Trophoblast cell (in vitro differentiated cells and primary cell): ENCODE results near the gene KRT32.

Source experiments
- DNase-seq, 2 donors: peaks; one replicate each; pipeline ENCODE4 v3.0.0-alpha.2; 2016
- H2AFZ ChIP-seq: 2 replicates; pipeline ENCODE4 v1.6.1; 2013; ENCODE audit warnings: low read length, moderate library complexity, mild to moderate bottlenecking; ENCODE audit not compliant: insufficient read depth, poor library complexity
- H2AK5ac ChIP-seq: 2 replicates; pipeline ENCODE4 v1.6.1; 2013; ENCODE audit warnings: mild to moderate bottlenecking, low read length
- H2BK120ac ChIP-seq: 2 replicates; pipeline ENCODE4 v1.6.1; 2013; ENCODE audit warnings: low read length, mild to moderate bottlenecking, moderate library complexity; ENCODE audit not compliant: insufficient read depth, poor library complexity
- H2BK12ac ChIP-seq: 2 replicates; pipeline ENCODE4 v1.6.1; 2013; ENCODE audit warnings: mild to moderate bottlenecking, low read length, moderate library complexity
- H2BK5ac ChIP-seq: 2 replicates; pipeline ENCODE4 v1.6.1; 2013; ENCODE audit warnings: low read length, low read depth, moderate library complexity, mild to moderate bottlenecking; ENCODE audit not compliant: poor library complexity
- H3K14ac ChIP-seq: 2 replicates; pipeline ENCODE4 v1.6.1; 2013; ENCODE audit warnings: mild to moderate bottlenecking, low read length
- H3K18ac ChIP-seq: 2 replicates; pipeline ENCODE4 v1.6.1; 2013; ENCODE audit warnings: mild to moderate bottlenecking, low read length
- H3K23ac ChIP-seq: 2 replicates; pipeline ENCODE4 v1.6.1; 2013; ENCODE audit warnings: low read length
- H3K27ac ChIP-seq: 2 replicates; pipeline ENCODE4 v1.5.1; 2013; ENCODE audit warnings: low read depth, mild to moderate bottlenecking, inconsistent platforms, low read length, moderate library complexity
- H3K27me3 ChIP-seq: 2 replicates; pipeline ENCODE4 v1.6.1; 2013; ENCODE audit warnings: inconsistent platforms, mild to moderate bottlenecking, low read length, moderate library complexity; ENCODE audit not compliant: insufficient read depth
- H3K36me3 ChIP-seq, 2 experiments: 1 replicate in 1 of 2; 2 replicates in 1 of 2; pipeline ENCODE4 v1.6.1; 2013; ENCODE audit warnings: low read length in 2 of 2, mild to moderate bottlenecking in 2 of 2, moderate library complexity in 1 of 2; ENCODE audit not compliant: insufficient read depth in 2 of 2, control insufficient read depth in 1 of 2
- H3K4ac ChIP-seq: 2 replicates; pipeline ENCODE4 v1.6.1; 2013; ENCODE audit warnings: low read depth, mild to moderate bottlenecking, low read length, moderate library complexity
- H3K4me1 ChIP-seq, 2 experiments: 1 replicate in 1 of 2; 2 replicates in 1 of 2; pipeline ENCODE4 v1.6.1; 2013; ENCODE audit warnings: low read length in 2 of 2, mild to moderate bottlenecking in 2 of 2, moderate library complexity in 1 of 2; ENCODE audit not compliant: insufficient read depth in 2 of 2, control insufficient read depth in 1 of 2
- H3K4me2 ChIP-seq: 2 replicates; pipeline ENCODE4 v1.6.1; 2013; ENCODE audit warnings: inconsistent platforms, mild to moderate bottlenecking, low read length, moderate library complexity
- H3K4me3 ChIP-seq: 2 replicates; pipeline ENCODE4 v1.5.1; 2013; ENCODE audit warnings: mild to moderate bottlenecking, low read depth, low read length, inconsistent platforms
- H3K79me1 ChIP-seq: one replicate; pipeline ENCODE4 v1.6.1; 2013; ENCODE audit warnings: low read length
- H3K79me2 ChIP-seq: 2 replicates; pipeline ENCODE4 v1.6.1; 2013; ENCODE audit warnings: low read length, mild to moderate bottlenecking; ENCODE audit not compliant: control insufficient read depth, insufficient read depth, poor library complexity
- H3K9ac ChIP-seq: 2 replicates; pipeline ENCODE4 v1.6.1; 2013; ENCODE audit warnings: mild to moderate bottlenecking, low read length
- H3K9me3 ChIP-seq: 2 replicates; pipeline ENCODE4 v1.6.1; 2013; ENCODE audit warnings: low read depth, mild to moderate bottlenecking, control low read depth, inconsistent platforms, low read length; ENCODE audit not compliant: insufficient read depth
- H4K12ac ChIP-seq: 2 replicates; pipeline ENCODE4 v1.6.1; 2013; ENCODE audit warnings: low read depth, mild to moderate bottlenecking, low read length, moderate library complexity
- H4K8ac ChIP-seq: 2 replicates; pipeline ENCODE4 v1.6.1; 2013; ENCODE audit warnings: low read depth, mild to moderate bottlenecking, low read length, moderate library complexity
- H4K91ac ChIP-seq: one replicate; pipeline ENCODE4 v1.6.1; 2013; ENCODE audit warnings: low read depth, mild to moderate bottlenecking, low read length, moderate library complexity
- WGBS: extraction: QIAGEN DNeasy Blood & Tissue Kit; methylation state at CpG from one replicate; pipeline ENCODE4 v1.1.7; 2013; ENCODE audit warnings: missing lambda C conversion rate; ENCODE audit not compliant: insufficient read length, insufficient coverage; ENCODE audit errors: extremely low coverage; 5-methylcytosine and 5-hydroxymethylcytosine counted together

Gene KRT32

DNA sequence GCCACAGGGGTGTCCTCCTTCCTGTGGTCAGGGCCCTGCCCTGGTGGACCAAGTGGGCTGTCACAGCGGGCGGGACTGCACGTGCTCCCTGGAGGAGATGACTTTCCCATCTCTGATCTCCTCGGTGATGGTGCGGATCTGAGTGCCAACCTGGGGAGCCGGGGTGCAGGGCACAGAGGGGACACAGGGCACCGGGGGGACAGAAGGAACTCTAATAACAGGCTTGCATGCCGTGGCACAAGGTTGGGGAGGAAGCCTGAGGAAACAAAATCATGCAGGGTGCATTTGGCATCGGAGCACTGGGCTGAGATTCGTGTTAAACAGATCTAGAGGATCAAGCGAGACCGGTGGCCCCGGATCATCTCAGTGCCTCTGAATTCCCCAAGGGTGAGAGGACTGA lies 19.1 kb upstream of the KRT32 start:
- no peak overlapping the region for H3K4me2 ChIP-seq
- H2BK5ac ChIP-seq = no peak overlapping the region
- no peak overlapping the region for H2BK120ac ChIP-seq
- H3K27me3 ChIP-seq = no peaks in the 10 kb centered on the region
- no peak overlapping the region for H3K4ac ChIP-seq
- H4K12ac ChIP-seq = no peak overlapping the region
- no peak overlapping the region for H2BK12ac ChIP-seq
- H3K79me1 ChIP-seq = no peaks in the 10 kb centered on the region
- H3K18ac ChIP-seq = no peak overlapping the region
- H3K4me1 ChIP-seq = no peaks in the 10 kb centered on the region
- H3K36me3 ChIP-seq = no peaks in the 10 kb centered on the region
- H2AK5ac ChIP-seq = no peak overlapping the region
- no peak for DNase-seq
- H3K9me3 ChIP-seq = no peaks in the 10 kb centered on the region
- H3K79me2 ChIP-seq = no peaks in the 10 kb centered on the region
- H3K23ac ChIP-seq = no peak overlapping the region
- no peak overlapping the region for H3K14ac ChIP-seq
- no peak overlapping the region for H3K9ac ChIP-seq
- H3K4me3 ChIP-seq = no peak overlapping the region
- H3K27ac ChIP-seq = no peak overlapping the region
- H2AFZ ChIP-seq = no peak overlapping the region
- H4K91ac ChIP-seq = no peak overlapping the region
- whole genome bisulfite sequencing = no CpG with 5 or more reads among the region's 13 CpGs
- H4K8ac ChIP-seq = no peak overlapping the region

DNA sequence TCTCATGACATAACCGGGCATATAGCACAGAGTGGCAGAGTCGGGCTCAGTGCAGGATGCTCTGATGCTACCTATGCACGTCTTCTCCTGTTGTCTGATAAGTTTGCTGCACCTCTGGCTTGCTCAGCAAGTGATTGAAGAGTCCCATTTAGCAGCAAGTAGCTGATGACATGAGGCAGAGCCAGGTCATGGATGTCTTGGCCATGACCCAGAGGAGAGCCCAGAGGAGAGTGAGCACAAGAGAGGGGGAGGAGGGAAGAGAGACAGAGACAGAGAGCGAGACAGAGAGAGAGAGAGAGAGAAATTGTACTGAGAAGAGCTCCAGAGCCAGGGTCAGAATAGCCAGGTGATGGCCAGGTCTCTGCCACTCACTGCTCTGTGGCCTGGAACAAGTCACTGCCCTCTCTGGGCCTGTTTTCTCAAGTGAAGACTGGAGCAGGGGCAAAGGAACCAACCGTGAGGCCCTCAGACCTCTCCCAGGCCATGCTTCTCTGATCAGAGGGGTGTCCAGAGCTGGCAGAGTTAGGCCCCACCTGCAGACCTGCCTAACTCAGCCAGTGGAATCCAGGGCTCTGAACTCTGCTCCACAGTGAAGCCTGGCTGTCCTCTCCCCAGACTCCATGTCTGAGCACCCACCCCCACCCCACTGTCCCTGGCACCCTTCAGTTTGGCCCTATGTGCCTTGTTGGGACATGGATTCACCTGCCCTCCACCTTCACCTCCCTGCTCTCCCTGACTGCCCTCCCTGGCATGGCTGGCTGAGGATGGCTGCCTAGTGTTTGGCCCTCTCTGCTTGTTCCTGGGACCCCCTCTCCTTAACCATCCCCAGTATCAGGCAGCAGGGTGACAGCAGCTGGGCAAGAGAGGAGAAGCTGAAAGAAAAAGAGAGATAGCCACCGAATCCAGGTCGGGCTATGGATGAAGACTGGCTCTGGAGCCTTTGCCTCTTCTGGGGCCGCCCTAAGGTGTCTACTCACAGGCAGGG lies 18.0 kb upstream of the KRT32 start:
- Histone ChIP-seq H4K91ac (no peak overlapping the region), H3K27ac (no peak overlapping the region), H3K27me3 (no peaks in the 10 kb centered on the region), H3K9me3 (no peaks in the 10 kb centered on the region), H3K4ac (no peak overlapping the region), H4K8ac (no peak overlapping the region), H4K12ac (no peak overlapping the region), H2AK5ac (no peak overlapping the region), H3K18ac (no peak overlapping the region), H3K4me3 (no peak overlapping the region), H2BK12ac (no peak overlapping the region), H3K36me3 (no peaks in the 10 kb centered on the region), H3K79me1 (no peaks in the 10 kb centered on the region), H3K9ac (no peak overlapping the region), H3K79me2 (no peaks in the 10 kb centered on the region), H2BK120ac (no peak overlapping the region), H2BK5ac (no peak overlapping the region), H2AFZ (no peak overlapping the region), H3K14ac (no peak overlapping the region), H3K23ac (no peak overlapping the region), H3K4me1 (no peaks in the 10 kb centered on the region), H3K4me2 (no peak overlapping the region)
- no CpG with 5 or more reads among the region's 8 CpGs for WGBS
- DNase-seq = no peak

DNA sequence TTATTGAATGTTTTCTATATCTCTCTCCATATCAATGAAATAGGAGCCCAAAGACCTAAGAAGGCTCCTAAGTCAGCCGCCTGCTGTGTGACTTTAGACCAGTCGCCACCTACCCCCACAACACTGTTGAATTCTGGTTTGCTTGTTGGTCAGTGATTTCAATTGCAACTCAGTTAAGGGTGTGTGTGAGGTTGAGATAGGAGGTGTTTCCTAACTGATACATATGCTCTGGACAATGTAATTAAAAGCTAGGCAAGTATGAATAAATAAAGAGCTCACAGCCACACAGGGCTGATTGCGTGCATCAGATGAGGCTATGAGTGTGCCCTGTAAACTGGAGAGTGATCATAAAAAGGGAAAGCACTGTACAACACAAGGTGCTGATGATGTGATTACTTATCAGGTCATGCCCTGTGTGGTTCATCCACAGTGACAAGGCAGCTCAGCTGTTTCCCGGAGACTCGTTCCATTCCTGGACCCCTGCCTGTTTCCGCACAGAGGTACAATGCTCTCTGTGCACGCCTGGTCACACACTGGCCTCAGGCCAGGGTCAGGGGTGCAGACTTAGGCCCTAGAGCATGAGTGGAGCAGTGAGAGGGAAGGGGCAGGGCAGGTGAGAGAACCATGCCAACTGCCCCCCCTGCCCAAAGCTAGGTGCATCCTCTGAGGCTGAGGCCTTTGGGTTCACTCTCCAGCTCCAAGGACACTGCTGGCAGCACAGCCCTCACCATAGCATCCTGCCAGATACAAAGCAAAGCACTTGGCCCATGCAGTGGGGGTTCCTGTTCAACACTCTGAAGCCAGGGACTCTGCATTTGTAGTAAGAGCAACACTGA lies 17.0 kb upstream of the KRT32 start:
- H2AFZ ChIP-seq = no peak overlapping the region
- H4K12ac ChIP-seq = no peak overlapping the region
- H3K18ac ChIP-seq = no peak overlapping the region
- H3K27ac ChIP-seq = no peak overlapping the region
- no peak overlapping the region for H2BK120ac ChIP-seq
- H3K36me3 ChIP-seq = no peaks in the 10 kb centered on the region
- no peak overlapping the region for H3K23ac ChIP-seq
- no peaks in the 10 kb centered on the region for H3K27me3 ChIP-seq
- DNase-seq = no peak
- no peaks in the 10 kb centered on the region for H3K79me1 ChIP-seq
- no peak overlapping the region for H4K8ac ChIP-seq
- H3K4me2 ChIP-seq = no peak overlapping the region
- no CpG with 5 or more reads among the region's 7 CpGs for WGBS
- no peak overlapping the region for H3K9ac ChIP-seq
- no peak overlapping the region for H2BK12ac ChIP-seq
- H4K91ac ChIP-seq = no peak overlapping the region
- no peak overlapping the region for H3K14ac ChIP-seq
- H3K4me3 ChIP-seq = no peak overlapping the region
- no peaks in the 10 kb centered on the region for H3K9me3 ChIP-seq
- H2BK5ac ChIP-seq = no peak overlapping the region
- no peak overlapping the region for H2AK5ac ChIP-seq
- H3K4me1 ChIP-seq = no peaks in the 10 kb centered on the region
- no peak overlapping the region for H3K4ac ChIP-seq
- no peaks in the 10 kb centered on the region for H3K79me2 ChIP-seq

DNA sequence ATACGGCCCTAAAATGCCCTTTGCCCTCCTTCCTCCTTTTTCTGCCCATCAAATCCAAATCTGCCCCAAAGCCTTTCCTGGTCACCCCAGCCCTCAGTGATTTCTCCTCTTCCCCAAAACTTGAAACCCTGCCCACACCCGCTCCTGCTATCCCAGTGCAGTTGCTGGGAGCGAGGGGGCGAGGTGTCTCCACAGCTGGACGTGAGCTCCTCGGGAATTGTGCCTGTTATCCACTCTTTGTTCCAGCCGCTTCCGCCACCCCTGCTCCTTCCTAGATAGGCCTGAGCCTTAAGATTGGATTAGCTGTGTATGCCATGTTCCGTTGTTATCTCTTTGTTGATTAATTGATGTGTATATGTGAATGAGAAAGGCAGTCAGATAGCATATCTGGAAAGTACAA lies 16.3 kb upstream of the KRT32 start:
- H3K14ac ChIP-seq = no peak overlapping the region
- no peak overlapping the region for H3K23ac ChIP-seq
- H3K79me2 ChIP-seq = no peaks in the 10 kb centered on the region
- H3K18ac ChIP-seq = no peak overlapping the region
- no peak overlapping the region for H3K9ac ChIP-seq
- no peak overlapping the region for H2BK5ac ChIP-seq
- no peak for DNase-seq
- no peak overlapping the region for H3K4me3 ChIP-seq
- H4K8ac ChIP-seq = no peak overlapping the region
- H3K27me3 ChIP-seq = no peaks in the 10 kb centered on the region
- no peak overlapping the region for H3K27ac ChIP-seq
- H2AFZ ChIP-seq = no peak overlapping the region
- no peak overlapping the region for H2AK5ac ChIP-seq
- H3K79me1 ChIP-seq = no peaks in the 10 kb centered on the region
- no peak overlapping the region for H2BK120ac ChIP-seq
- H4K12ac ChIP-seq = no peak overlapping the region
- H3K4me1 ChIP-seq = no peaks in the 10 kb centered on the region
- no peak overlapping the region for H3K4ac ChIP-seq
- no peaks in the 10 kb centered on the region for H3K9me3 ChIP-seq
- no peak overlapping the region for H3K4me2 ChIP-seq
- no CpG with 5 or more reads among the region's 9 CpGs for WGBS
- H4K91ac ChIP-seq = no peak overlapping the region
- no peak overlapping the region for H2BK12ac ChIP-seq
- H3K36me3 ChIP-seq = no peaks in the 10 kb centered on the region
